Activated CD8-positive, alpha-beta memory T cell treated with anti-CD3 and anti-CD28 coated beads, Interleukin-2, amount 10 ng/mL, durations not matched to agents 7 days and 5 days (primary cell): ENCODE results near the gene NLN. TPM values are rescaled to one million over a fixed set of nuclear protein-coding genes. Genes with fewer than 3 reads are reported as not detected.
"Not testable (repeated sequence)": the region's sequence is repeated elsewhere in the genome, so short reads cannot be mapped to it uniquely, and the experiment has no call there.

Source experiments
- ATAC-seq: fragments of 150-1000 bp; cut with Tn5 transposase; one replicate; pipeline ENCODE4 v1.10.0; 2021; ENCODE audit warnings: moderate library complexity
- CTCF ChIA-PET: fragments of 350-600 bp; sonication (Branson Sonifier 250); formaldehyde crosslinking; loops from one replicate; lab custom pipeline; 2021; ENCODE audit warnings: antibody characterized with exemption; lab: Charles Lee
- DNase-seq: peaks from one replicate; pipeline ENCODE4 v3.0.0-alpha.2; 2020
- H3K27ac Mint-ChIP-seq: one replicate; pipeline ENCODE4 v1.8.0; 2021; ENCODE audit warnings: mild to moderate bottlenecking, mixed read lengths
- H3K27me3 Mint-ChIP-seq: one replicate; pipeline ENCODE4 v1.8.0; 2021; ENCODE audit warnings: mixed read lengths
- H3K36me3 Mint-ChIP-seq: one replicate; pipeline ENCODE4 v1.8.0; 2021; ENCODE audit warnings: mild to moderate bottlenecking, mixed read lengths
- H3K4me1 Mint-ChIP-seq: one replicate; pipeline ENCODE4 v1.8.0; 2021; ENCODE audit warnings: mixed read lengths
- H3K4me3 Mint-ChIP-seq: one replicate; pipeline ENCODE4 v1.8.0; 2021; ENCODE audit warnings: mild to moderate bottlenecking, moderate library complexity, mixed read lengths
- H3K9me3 Mint-ChIP-seq: one replicate; pipeline ENCODE4 v1.8.0; 2022; ENCODE audit warnings: low read depth, mixed read lengths
- total RNA-seq, 2 experiments: library from RNA; stranded (reverse); gene quantifications; one replicate each; pipeline ENCODE4 v1.2.3, GENCODE V29; 2021

Gene NLN
- 10 to 100 TPM; 15.8 to 19.6 TPM for total RNA-seq

DNA sequence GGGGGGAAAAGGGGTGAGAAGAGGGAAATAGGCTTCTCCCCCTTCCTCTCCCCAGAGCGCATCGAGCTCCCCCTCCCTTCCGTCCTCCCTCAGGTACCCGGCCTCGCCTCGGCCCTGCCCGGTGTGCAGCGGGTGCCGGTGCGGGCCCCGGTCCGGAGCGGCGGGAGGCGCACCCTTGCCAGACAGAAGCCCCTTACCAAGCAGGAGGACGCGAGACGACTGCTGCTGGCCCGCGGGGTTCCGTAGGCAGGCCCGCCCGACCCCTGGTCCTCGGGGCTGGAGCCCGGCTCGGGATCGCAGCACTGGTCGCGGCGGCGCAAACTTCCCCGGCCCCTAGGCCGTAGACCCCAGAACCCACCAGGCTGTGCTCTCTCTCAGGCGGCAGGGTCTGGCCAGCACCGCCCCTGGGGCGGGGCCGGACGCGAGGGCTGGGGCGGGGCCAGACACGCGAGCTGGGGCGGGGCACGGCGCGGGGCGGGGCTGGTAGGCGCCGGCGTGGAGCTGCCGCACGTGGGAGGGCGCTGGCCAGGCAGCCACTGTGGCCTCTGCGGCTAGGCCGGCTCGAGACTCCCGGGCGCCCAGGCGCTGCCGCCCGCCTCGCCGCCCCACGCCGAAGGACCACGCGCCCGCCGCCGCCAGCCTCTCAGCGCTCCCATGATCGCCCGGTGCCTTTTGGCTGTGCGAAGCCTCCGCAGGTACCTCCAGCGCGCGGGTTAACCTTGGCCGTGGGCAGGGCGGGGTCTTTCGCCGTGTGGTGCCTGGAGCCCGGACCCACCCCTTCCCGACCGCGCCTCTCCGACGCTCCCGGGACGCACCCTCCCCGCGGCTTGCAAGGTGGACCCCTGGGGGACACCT, at the start of gene NLN, which contains the start of gene SGTB:
NLN (plus strand) TSS at position 486 of the 855 bp plus-strand sequence; CDS start at position 655, 169 bp downstream.
SGTB (minus strand) TSS at position 390 of the 855 bp plus-strand sequence. CDS start 1,302 bp downstream, outside the sequence.
- H3K36me3 Mint-ChIP-seq = peaks cover 12% of the 10 kb centered on the region
- ATAC-seq = peak; percentile 98
- H3K27me3 Mint-ChIP-seq = no peaks in the 10 kb centered on the region
- peak within 1 kb of the TSS; percentile 83 for H3K27ac Mint-ChIP-seq
- no peaks in the 10 kb centered on the region for H3K9me3 Mint-ChIP-seq
- H3K4me1 Mint-ChIP-seq = peaks cover 32% of the 10 kb centered on the region
- DNase-seq = peak; percentile 85
- CTCF ChIA-PET = interaction anchor here (1.4 to 1.7 kb wide), 2 partner anchors 84 to 449 kb away, joined by 3 to 4 read pairs; no protein-coding TSS in a partner anchor
- peak within 1 kb of the TSS; percentile 91 for H3K4me3 Mint-ChIP-seq

DNA sequence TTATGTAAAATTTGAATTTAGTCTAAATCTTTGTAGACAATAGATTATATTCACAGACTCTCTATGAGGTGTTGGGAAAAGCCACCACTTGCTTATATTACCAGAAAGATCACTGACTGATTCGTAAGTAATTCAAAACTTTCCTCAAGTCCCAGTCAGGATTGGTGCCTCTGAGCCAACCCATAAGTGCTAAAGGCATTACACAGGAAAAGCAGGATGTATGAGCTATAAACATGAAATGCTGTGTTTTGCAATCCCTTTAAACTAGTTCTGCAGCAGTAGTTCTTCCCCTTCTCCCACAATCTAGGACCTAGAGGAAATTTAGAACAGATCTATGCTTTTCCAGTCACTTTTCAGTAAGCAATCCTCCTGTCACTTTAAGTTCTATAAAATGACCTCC, 49.2 kb upstream of the NLN start:
- Mint-ChIP-seq H3K36me3 (peaks cover 33% of the 10 kb centered on the region), H3K4me1 (no peaks in the 10 kb centered on the region), H3K4me3 (no peak overlapping the region), H3K27ac (no peak overlapping the region), H3K9me3 (no peaks in the 10 kb centered on the region), H3K27me3 (no peaks in the 10 kb centered on the region)
- no peak for ATAC-seq
- no peak for DNase-seq
- CTCF ChIA-PET = interaction anchor here (0.5 kb wide), 1 partner anchor 331 kb away, joined by 3 read pairs; no protein-coding TSS in a partner anchor

DNA sequence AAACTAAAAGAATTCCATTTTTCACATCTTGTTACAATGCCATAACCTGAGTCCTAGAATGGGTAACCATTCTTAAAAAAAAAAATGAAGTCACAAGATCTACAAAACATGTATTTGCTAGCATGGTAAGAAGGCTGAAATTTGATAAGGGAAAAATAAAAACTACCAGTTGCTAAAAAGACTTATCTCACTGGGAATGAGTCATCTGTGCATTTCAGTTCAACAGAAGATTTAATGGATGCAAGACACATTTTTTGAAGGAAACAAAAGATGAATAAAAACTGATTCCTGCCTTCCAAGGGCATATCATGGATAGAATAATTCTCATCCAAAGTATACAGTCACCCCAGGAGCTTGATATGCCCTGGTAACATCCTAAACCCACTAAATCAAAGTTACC, 47.3 kb upstream of the NLN start:
- Mint-ChIP-seq H3K36me3 (peaks cover 40% of the 10 kb centered on the region), H3K4me1 (no peaks in the 10 kb centered on the region), H3K27ac (no peak overlapping the region), H3K27me3 (no peaks in the 10 kb centered on the region), H3K4me3 (no peak overlapping the region), H3K9me3 (no peaks in the 10 kb centered on the region)
- no peak for DNase-seq
- CTCF ChIA-PET = interaction anchor here (1.1 kb wide), 1 partner anchor 18 kb away, joined by 3 read pairs; no protein-coding TSS in a partner anchor
- no peak for ATAC-seq

DNA sequence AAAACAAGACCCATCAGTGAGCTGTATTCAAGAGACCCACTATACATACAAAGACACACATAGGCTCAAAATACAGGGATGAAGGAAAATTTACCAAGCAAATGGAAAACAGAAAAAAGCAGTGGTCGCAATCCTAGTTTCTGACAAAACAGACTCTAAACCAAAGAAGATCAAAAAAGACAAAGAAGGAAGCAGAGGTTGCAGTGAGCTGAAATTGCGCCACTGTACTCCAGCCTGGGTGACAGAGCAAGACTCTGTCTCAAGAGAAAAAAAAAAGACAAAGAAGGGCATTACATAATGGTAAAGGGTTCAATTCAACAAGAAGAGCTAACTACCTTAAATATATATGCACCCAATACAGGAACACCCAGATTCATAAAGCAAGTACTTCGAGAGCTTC, 45.9 kb upstream of the NLN start:
- H3K27me3 Mint-ChIP-seq, H3K27ac Mint-ChIP-seq, H3K9me3 Mint-ChIP-seq, ATAC-seq, DNase-seq, H3K4me3 Mint-ChIP-seq, H3K4me1 Mint-ChIP-seq: not testable (repeated sequence)
- peaks cover 46% of the 10 kb centered on the region for H3K36me3 Mint-ChIP-seq
- CTCF ChIA-PET = interaction anchor here (0.8 kb wide), 1 partner anchor 25 kb away, joined by 3 read pairs; no protein-coding TSS in a partner anchor

DNA sequence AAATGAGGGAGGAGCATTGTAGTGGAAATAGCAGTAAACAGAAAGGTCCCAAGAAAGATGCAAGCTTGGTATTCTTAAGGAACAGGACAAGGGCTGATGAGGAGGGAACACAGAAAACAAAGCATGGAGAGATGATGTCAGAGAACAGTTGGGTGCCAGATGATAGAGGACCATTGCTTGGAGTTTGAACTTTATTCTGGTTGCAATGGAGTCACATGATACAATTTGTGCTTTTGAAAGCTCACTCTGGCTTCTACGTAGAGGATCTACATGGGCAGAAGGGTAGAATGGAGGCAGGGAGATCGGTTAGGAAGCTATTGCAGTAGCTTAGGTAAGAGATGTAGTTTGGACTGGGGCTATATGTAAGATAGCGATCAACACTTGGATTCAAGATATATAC, 39.9 kb upstream of the NLN start:
- Mint-ChIP-seq H3K27ac (no peak overlapping the region), H3K4me3 (no peak overlapping the region), H3K4me1 (no peaks in the 10 kb centered on the region), H3K36me3 (peaks cover 53% of the 10 kb centered on the region), H3K9me3 (no peaks in the 10 kb centered on the region), H3K27me3 (no peaks in the 10 kb centered on the region)
- ATAC-seq (no peak), DNase-seq (no peak)
- CTCF ChIA-PET = no interaction called here

- H3K4me3 Mint-ChIP-seq = no peak overlapping the region
- H3K27ac Mint-ChIP-seq = no peak overlapping the region
- H3K27me3 Mint-ChIP-seq = no peaks in the 10 kb centered on the region
- DNase-seq (no peak), ATAC-seq (no peak)
- peaks cover 10% of the 10 kb centered on the region for H3K36me3 Mint-ChIP-seq
- H3K9me3 Mint-ChIP-seq = no peaks in the 10 kb centered on the region
- no peaks in the 10 kb centered on the region for H3K4me1 Mint-ChIP-seq
- CTCF ChIA-PET = no interaction called here
Observed at GRCh38 chr5:65693121-65693520, 28.9 kb upstream of the NLN start.

DNA sequence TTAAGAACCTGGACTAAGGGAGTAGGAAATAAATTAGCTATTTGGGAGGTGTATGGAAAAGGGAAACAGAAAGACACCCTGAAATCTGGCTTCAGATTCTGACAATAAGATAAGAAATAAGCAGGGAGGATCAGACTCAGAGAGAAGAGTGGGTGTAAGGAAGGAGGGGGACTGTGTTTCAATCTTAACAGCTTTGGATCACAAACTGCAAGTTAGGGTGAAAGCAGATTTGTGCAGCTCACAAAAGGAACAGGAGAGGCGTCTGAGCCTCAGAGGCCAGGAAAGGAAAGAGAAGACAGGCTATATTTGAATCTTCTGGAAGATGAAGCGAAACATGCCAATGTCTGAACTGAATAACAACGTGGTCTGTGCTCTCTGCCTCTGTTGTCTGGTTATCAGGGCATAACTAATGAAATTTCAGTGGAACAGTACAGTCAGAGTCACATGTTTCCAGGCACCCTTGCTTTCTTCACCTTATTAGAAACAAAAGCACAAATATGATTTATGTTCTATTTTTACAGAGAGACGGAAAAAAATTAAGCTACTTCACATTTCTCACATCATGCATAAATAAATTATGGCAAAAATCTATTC, 26.7 kb upstream of the NLN start:
- Mint-ChIP-seq H3K4me3 (no peak overlapping the region), H3K9me3 (no peaks in the 10 kb centered on the region), H3K4me1 (no peaks in the 10 kb centered on the region), H3K36me3 (peaks cover 24% of the 10 kb centered on the region), H3K27me3 (no peaks in the 10 kb centered on the region), H3K27ac (no peak overlapping the region)
- CTCF ChIA-PET = no interaction called here
- DNase-seq (no peak), ATAC-seq (no peak)

GRCh38 chr5:65695896-65696295, 26.1 kb upstream of the NLN start:
- Mint-ChIP-seq H3K27me3 (no peaks in the 10 kb centered on the region), H3K27ac (no peak overlapping the region), H3K9me3 (no peaks in the 10 kb centered on the region), H3K36me3 (peaks cover 22% of the 10 kb centered on the region), H3K4me1 (no peaks in the 10 kb centered on the region), H3K4me3 (no peak overlapping the region)
- DNase-seq = no peak
- CTCF ChIA-PET = interaction anchor here (0.6 kb wide), 1 partner anchor 53 kb away, joined by 3 read pairs; no protein-coding TSS in a partner anchor
- no peak for ATAC-seq

DNA sequence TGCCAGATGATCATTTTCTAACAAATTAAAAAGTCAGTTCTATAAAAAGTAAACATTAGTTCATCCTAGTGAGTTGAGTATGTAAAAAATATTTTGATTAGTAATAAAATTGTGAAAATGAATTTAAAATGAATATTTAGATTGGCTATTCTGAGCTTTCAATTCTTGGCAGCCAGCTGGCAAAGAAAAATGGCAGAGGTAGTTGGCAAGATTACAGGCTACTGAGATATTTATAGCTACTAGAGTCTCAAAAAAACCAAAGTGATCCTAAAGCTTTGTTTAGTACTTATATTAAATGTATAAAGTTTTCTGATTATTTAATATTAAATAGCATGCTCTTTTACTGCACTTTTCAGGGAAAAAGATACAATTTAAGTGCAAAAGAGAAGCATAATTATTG, 25.1 kb upstream of the NLN start:
- Mint-ChIP-seq H3K27ac (no peak overlapping the region), H3K27me3 (no peaks in the 10 kb centered on the region), H3K36me3 (peaks cover 22% of the 10 kb centered on the region), H3K4me1 (no peaks in the 10 kb centered on the region), H3K4me3 (no peak overlapping the region), H3K9me3 (no peaks in the 10 kb centered on the region)
- DNase-seq = no peak
- ATAC-seq = no peak
- CTCF ChIA-PET = no interaction called here

- H3K9me3 Mint-ChIP-seq = no peaks in the 10 kb centered on the region
- H3K4me3 Mint-ChIP-seq = no peak overlapping the region
- H3K27me3 Mint-ChIP-seq = no peaks in the 10 kb centered on the region
- peaks cover 33% of the 10 kb centered on the region for H3K36me3 Mint-ChIP-seq
- DNase-seq (no peak), ATAC-seq (no peak)
- H3K27ac Mint-ChIP-seq = no peak overlapping the region
- no peaks in the 10 kb centered on the region for H3K4me1 Mint-ChIP-seq
- CTCF ChIA-PET = no interaction called here
Observed at GRCh38 chr5:65699338-65699737, 22.7 kb upstream of the NLN start.

DNA sequence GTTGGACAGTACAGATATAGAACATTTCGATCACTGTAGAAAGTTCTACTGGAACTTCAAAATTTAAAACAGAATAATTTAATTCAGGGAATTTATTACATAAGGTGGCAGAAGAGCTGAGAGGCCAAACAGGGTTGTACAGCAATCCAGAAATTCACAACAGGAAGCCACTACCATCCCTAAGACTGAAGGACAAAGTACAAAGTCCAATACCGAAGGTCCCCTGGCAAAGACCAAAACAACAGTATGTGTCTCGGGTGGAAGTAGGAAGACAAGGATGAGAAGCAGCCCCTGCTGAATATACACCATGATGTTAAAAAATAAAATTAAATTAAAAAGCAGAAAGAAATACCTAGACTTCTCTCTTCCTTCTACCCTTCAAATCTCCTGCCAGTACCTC, 20.0 kb upstream of the NLN start:
- CTCF ChIA-PET = no interaction called here
- no peaks in the 10 kb centered on the region for H3K27me3 Mint-ChIP-seq
- H3K27ac Mint-ChIP-seq = no peak overlapping the region
- ATAC-seq = no peak
- peaks cover 35% of the 10 kb centered on the region for H3K36me3 Mint-ChIP-seq
- no peak overlapping the region for H3K4me3 Mint-ChIP-seq
- no peaks in the 10 kb centered on the region for H3K4me1 Mint-ChIP-seq
- H3K9me3 Mint-ChIP-seq = no peaks in the 10 kb centered on the region
- no peak for DNase-seq

DNA sequence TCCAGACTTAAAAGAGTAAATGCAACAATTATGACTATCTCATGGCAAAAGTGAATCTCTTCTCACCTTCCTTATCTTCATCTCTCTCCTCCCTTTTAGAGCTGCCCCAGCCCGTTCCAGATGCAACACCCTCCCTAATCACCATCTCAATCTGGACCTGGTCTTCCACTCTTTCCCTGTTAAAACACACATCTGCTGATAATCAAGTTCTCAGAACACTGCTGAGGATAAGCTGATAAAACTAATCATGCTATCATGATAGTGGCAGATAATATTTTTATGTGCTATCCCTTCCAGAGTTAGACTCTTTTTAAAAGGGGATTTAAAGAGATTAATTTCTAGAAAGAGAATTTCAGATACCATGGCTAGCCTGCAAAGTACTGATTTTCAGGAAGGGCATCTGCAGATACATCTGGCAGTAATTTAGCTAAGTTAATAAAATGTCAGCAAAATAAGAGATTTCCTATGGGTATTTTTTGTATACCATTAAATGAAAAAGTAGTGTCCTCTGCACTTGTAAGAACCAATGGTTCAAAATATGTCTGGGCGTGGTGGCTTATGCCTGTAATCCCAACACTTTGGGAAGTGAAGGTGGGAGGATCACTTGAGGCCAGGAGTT, 17.3 kb upstream of the NLN start:
- DNase-seq = no peak
- Mint-ChIP-seq H3K27ac (no peak overlapping the region), H3K36me3 (peaks cover 27% of the 10 kb centered on the region), H3K9me3 (no peaks in the 10 kb centered on the region), H3K27me3 (no peaks in the 10 kb centered on the region), H3K4me3 (no peak overlapping the region), H3K4me1 (no peaks in the 10 kb centered on the region)
- no peak for ATAC-seq
- CTCF ChIA-PET = no interaction called here

DNA sequence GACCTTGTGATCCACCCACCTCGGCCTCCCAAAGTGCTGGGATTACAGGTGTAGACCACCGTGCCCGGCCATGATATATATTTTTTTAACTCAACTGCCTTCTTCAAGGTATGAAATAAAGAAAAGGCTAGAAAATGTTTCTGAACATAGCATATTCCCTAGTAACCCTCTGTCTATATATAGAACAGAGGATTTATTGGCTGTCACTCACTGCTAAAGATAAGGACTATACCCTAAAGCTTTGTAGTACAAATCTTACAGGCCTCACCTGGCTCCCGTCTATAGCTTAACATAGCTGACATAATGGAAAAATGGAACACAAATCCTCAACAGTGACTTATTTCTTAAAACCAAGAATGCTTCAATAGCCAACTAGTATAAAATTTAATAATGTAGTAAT, 14.3 kb upstream of the NLN start:
- no peak for DNase-seq
- Mint-ChIP-seq H3K9me3 (no peaks in the 10 kb centered on the region), H3K36me3 (peaks cover 26% of the 10 kb centered on the region), H3K4me3 (no peak overlapping the region), H3K4me1 (no peaks in the 10 kb centered on the region), H3K27ac (no peak overlapping the region), H3K27me3 (no peaks in the 10 kb centered on the region)
- ATAC-seq = no peak
- CTCF ChIA-PET = no interaction called here
